ENCODE data around the gene LRRC10B. TPM values are rescaled to one million over a fixed set of nuclear protein-coding genes. Genes with fewer than 3 reads are reported as not detected.

The LRRC10B gene
- total RNA-seq, 2 donors from 2014 or later, result 0.37 to 1.1 TPM

DNA sequence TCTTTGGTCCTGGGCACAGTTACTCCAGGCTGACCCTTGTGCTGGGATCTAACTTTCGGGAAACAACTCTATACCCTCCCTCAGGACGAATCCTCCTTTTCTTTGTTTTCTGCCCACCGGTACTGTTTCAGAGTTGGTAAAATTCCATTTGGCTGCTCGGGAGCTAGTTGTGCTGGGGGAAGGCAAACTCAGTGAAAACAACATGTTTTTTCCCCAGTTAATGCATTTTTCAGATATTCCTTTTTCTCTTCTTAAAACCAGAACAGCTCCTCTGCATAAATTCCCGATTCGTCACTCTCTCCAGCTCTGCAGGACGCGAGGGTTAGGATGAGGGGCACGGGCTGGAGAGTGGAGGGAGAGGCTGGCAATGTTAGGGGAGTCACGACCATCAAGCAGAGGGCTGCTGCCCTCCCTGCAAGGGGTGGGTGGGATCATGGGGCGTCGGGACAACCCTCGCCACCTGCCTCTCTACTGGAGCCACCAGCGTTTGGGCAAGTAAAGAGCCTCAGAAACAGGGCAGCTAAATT lies 31.3 kb downstream of the LRRC10B start:
- H3K27ac ChIP-seq, result no peak overlapping the region
- TF ChIP-seq, protein P1, sequence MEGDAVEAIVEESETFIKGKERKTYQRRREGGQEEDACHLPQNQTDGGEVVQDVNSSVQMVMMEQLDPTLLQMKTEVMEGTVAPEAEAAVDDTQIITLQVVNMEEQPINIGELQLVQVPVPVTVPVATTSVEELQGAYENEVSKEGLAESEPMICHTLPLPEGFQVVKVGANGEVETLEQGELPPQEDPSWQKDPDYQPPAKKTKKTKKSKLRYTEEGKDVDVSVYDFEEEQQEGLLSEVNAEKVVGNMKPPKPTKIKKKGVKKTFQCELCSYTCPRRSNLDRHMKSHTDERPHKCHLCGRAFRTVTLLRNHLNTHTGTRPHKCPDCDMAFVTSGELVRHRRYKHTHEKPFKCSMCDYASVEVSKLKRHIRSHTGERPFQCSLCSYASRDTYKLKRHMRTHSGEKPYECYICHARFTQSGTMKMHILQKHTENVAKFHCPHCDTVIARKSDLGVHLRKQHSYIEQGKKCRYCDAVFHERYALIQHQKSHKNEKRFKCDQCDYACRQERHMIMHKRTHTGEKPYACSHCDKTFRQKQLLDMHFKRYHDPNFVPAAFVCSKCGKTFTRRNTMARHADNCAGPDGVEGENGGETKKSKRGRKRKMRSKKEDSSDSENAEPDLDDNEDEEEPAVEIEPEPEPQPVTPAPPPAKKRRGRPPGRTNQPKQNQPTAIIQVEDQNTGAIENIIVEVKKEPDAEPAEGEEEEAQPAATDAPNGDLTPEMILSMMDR (IDR thresholded peaks at IDR 0.05), result no peak

DNA sequence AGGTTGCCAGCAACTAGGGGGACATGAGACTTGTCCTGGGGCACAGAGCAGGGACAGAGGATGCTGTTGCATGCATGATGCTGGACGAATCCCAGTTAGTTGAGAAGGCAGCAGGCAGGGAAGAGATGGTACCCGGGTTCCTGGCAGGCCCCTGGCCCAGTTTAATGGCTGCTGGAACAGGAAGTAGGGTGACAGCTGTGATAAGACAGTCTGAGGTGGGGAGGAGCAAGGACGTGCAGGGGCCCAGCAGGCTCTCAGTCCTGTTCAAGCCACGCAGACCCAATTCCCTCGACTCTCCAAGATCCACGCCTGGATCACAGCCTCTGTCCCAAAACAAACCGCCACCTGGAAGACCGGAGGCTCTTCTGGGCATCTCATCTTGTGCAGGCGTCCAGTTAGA lies 32.0 kb downstream of the LRRC10B start:
- H3K27ac ChIP-seq, result no peak overlapping the region
- no peaks in the 10 kb centered on the region for H3K36me3 ChIP-seq
- H3K4me1 ChIP-seq, result peaks cover 0 to 51% of the 10 kb centered on the region in 2 donors
- H3K9me3 ChIP-seq, result no peaks in the 10 kb centered on the region
- H3K4me3 ChIP-seq, result no peak overlapping the region
- TF ChIP-seq, protein P1 (IDR thresholded peaks at IDR 0.05), result no peak
- H3K27me3 ChIP-seq, result no peaks in the 10 kb centered on the region
- DNase-seq (ENCODE audit: low spot score), result no peak

More for the DNA sequence above, 31.3 kb downstream of the LRRC10B start:
- DNase-seq (ENCODE audit: low spot score), result no peak
- no peaks in the 10 kb centered on the region for H3K27me3 ChIP-seq
- no peak overlapping the region for H3K4me3 ChIP-seq
- H3K9me3 ChIP-seq, result no peaks in the 10 kb centered on the region
- H3K4me1 ChIP-seq, result peaks cover 0 to 57% of the 10 kb centered on the region in 2 donors
- no peaks in the 10 kb centered on the region for H3K36me3 ChIP-seq

DNA sequence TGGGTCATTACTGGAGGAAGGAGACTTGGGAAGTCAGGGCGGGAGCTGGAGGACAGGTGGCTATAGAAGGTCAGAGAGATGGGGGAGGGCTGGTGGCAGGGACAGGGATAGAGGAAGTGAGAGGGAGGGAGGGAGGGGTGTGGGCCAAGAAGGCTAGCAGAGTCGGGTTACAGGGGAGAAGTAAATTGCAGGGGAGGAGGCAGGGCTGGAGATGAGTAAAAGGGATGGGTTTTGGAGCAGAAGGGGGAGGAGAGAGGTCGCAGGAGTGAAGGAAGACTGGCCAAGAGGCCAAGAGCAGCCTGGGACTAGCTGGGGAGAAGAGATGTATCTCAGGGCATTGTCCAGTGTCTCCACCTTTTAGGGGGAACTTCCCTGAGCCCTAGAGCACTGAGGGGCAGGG lies 33.0 kb downstream of the LRRC10B start:
- Histone ChIP-seq H3K9me3 (no peaks in the 10 kb centered on the region), H3K27me3 (no peaks in the 10 kb centered on the region), H3K36me3 (peaks cover 4% of the 10 kb centered on the region), H3K27ac (no peak overlapping the region), H3K4me1 (peaks cover 0 to 40% of the 10 kb centered on the region in 2 donors), H3K4me3 (no peak overlapping the region)
- DNase-seq (ENCODE audit: low spot score), result no peak
- TF ChIP-seq, protein P1 (IDR thresholded peaks at IDR 0.05), result no peak

DNA sequence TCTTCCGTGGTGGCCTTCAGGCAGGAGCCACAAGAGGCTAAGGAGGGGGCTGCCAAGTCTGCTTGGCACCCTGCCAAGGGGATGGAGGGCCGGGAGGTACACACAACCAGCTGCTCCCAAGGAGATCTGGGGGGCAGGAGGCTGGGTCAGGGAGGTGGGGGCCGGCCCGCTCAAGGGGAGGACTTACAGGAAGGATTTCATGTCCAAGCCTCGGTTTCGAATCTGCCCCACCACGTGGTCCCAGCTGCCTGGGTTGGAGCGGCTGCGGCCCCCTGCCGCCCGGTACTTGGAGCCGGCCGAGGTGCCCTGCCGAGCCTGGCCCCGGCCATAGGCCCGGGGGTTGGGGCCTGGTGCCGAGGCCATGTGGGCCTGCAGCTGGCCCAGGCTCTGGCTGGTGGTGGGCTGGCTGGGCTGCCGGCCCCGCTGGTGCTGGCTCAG lies 33.5 kb downstream of the LRRC10B start:
- no peak overlapping the region for H3K27ac ChIP-seq
- H3K9me3 ChIP-seq, result no peaks in the 10 kb centered on the region
- H3K4me1 ChIP-seq, result peaks cover 0 to 36% of the 10 kb centered on the region in 2 donors
- H3K4me3 ChIP-seq, result no peak overlapping the region
- no peaks in the 10 kb centered on the region for H3K27me3 ChIP-seq
- no peak for DNase-seq (ENCODE audit: low spot score)
- H3K36me3 ChIP-seq, result peaks cover 4% of the 10 kb centered on the region
- TF ChIP-seq, protein P1 (IDR thresholded peaks at IDR 0.05), result no peak

DNA sequence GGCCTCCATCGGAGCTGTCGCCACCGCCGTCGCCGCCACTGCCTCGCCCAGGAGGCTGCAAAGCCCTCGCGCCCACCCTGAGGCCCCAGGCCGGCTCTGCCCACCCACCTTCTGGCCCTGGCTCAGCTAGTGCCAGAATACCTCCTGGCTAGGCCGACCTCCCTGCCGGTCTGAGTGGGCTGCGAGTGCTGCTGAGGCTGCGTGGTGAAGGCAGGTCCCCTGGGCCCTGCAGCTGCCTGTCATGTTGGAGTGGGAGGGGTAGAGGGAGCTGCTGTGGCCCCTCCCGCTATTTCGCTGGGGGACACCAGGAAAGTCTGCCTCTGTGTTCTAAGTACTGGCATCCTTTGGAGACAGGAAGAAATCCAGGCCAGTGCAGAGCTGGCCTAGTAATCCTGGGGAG lies 34.2 kb downstream of the LRRC10B start:
- TF ChIP-seq, protein P1 (IDR thresholded peaks at IDR 0.05), result no peak
- no peak overlapping the region for H3K4me3 ChIP-seq
- peaks cover 0 to 30% of the 10 kb centered on the region in 2 donors for H3K4me1 ChIP-seq
- DNase-seq (ENCODE audit: low spot score), result no peak
- peaks cover 4% of the 10 kb centered on the region for H3K36me3 ChIP-seq
- no peaks in the 10 kb centered on the region for H3K27me3 ChIP-seq
- no peak overlapping the region for H3K27ac ChIP-seq
- no peaks in the 10 kb centered on the region for H3K9me3 ChIP-seq
